OCI-LY7 (cell line): ENCODE data around the gene SERGEF. TPM values are rescaled to one million over a fixed set of nuclear protein-coding genes. Genes with fewer than 3 reads are reported as not detected.

Experiments used
- BruUV-seq: library from RNA; stranded (reverse); fragments of 400-500 nt; replicated peaks from 2 replicates; lab custom pipeline; 2021; lab: Mats Ljungman, UMichigan
- CTCF ChIA-PET: fragments of 300-600 bp; sonication (Branson Sonifier 250); formaldehyde crosslinking; loops from one replicate; lab custom pipeline; 2022; ENCODE audit warnings: antibody characterized with exemption; ENCODE audit not compliant: unreplicated experiment; lab: Charles Lee
- POLR2A ChIA-PET: fragments of 300-600 bp; sonication (Branson Sonifier 250); formaldehyde crosslinking; loops from one replicate; lab custom pipeline; 2022; ENCODE audit warnings: antibody characterized with exemption; lab: Charles Lee
- DNase-seq: peaks from one replicate; pipeline ENCODE4 v3.0.0-alpha.2; 2015; ENCODE audit warnings: low spot score
- H2AFZ ChIP-seq: fragments of 200-600 bp; sonication (generic), shearing (Covaris generic); 2 replicates; pipeline ENCODE4 v1.6.1; 2014; ENCODE audit warnings: mild to moderate bottlenecking, antibody characterized with exemption, low read length, moderate library complexity
- H3K27ac ChIP-seq: fragments of 200-600 bp; sonication (generic); 2 replicates; pipeline ENCODE4 v1.5.1; 2014; ENCODE audit warnings: mixed run types, low read depth, mild to moderate bottlenecking, moderate library complexity, low read length, inconsistent platforms; ENCODE audit not compliant: poor library complexity, severe bottlenecking
- H3K36me3 ChIP-seq: fragments of 200-600 bp; sonication (generic); 2 replicates; pipeline ENCODE4 v1.6.1; 2014; ENCODE audit warnings: mild to moderate bottlenecking, antibody characterized with exemption, low read length, moderate library complexity, mixed read lengths; ENCODE audit not compliant: insufficient read depth
- H3K4me1 ChIP-seq: fragments of 200-600 bp; sonication (generic); 2 replicates; pipeline ENCODE4 v1.5.1; 2014; ENCODE audit warnings: mild to moderate bottlenecking, low read length; ENCODE audit not compliant: insufficient read depth, poor library complexity, severe bottlenecking
- H3K4me2 ChIP-seq: fragments of 200-600 bp; sonication (generic); 2 replicates; pipeline ENCODE4 v1.6.1; 2014; ENCODE audit warnings: mild to moderate bottlenecking, low read length
- H3K4me3 ChIP-seq: fragments of 200-600 bp; sonication (generic); 2 replicates; pipeline ENCODE4 v1.5.1; 2014; ENCODE audit warnings: mild to moderate bottlenecking, low read depth, low read length; ENCODE audit not compliant: poor library complexity, severe bottlenecking
- H3K79me2 ChIP-seq: fragments of 200-600 bp; sonication (generic); 2 replicates; pipeline ENCODE4 v1.6.1; 2016; ENCODE audit warnings: low read depth, mild to moderate bottlenecking, low read length, moderate library complexity, mixed read lengths; ENCODE audit not compliant: insufficient read depth
- H3K9me2 ChIP-seq: fragments of 200-600 bp; sonication (generic); 2 replicates; pipeline ENCODE4 v1.6.1; 2016; ENCODE audit warnings: mild to moderate bottlenecking, low read length, mixed read lengths; ENCODE audit not compliant: insufficient read depth
- H3K9me3 ChIP-seq: fragments of 200-600 bp; sonication (generic); 2 replicates; pipeline ENCODE4 v1.6.1; 2014; ENCODE audit warnings: mild to moderate bottlenecking, mixed run types, low read length, mixed read lengths
- H4K20me1 ChIP-seq: fragments of 200-600 bp; sonication (generic); 2 replicates; pipeline ENCODE4 v1.6.1; 2014; ENCODE audit warnings: mild to moderate bottlenecking, antibody characterized with exemption, low read length, moderate library complexity, mixed read lengths; ENCODE audit not compliant: insufficient read depth
- EZH2phosphoT487 ChIP-seq: fragments of 200-600 bp; sonication (generic); IDR thresholded peaks from 2 replicates; pipeline ENCODE4 v1.6.1; 2018; ENCODE audit warnings: low read depth, borderline replicate concordance, mild to moderate bottlenecking, mixed run types, antibody characterized with exemption, low read length, moderate library complexity, mixed read lengths
- intact Hi-C: fragments of 100-400 bp; cut with micrococcal nuclease; formaldehyde crosslinking; loops from one replicate; pipeline ENCODE4 v1.10.0; 2022; ENCODE audit not compliant: unreplicated experiment
- total RNA-seq, 2 experiments: library from RNA; depleted of rRNA in 1 of 2; stranded (reverse); fragments of >200 nt in 1 of 2; shearing (Covaris generic) in 1 of 2; gene quantifications; 2 replicates each; pipeline ENCODE4 v1.2.3, GENCODE V29; 2014 to 2022
- TF ChIP-seq, protein P1 (sequence below): fragments of 200-600 bp; sonication (generic); conservative IDR thresholded peaks from 2 replicates; pipeline ENCODE4 v1.5.1; 2014; ENCODE audit warnings: mild to moderate bottlenecking, antibody characterized with exemption, low read length, moderate library complexity, mixed read lengths

Gene SERGEF
- total RNA-seq, 2 experiments from 2014 or later = 35.4 to 42.2 TPM

- CTCF ChIA-PET = no interaction called here
Observed at GRCh38 chr11:17773674-17774073, 239.2 kb downstream of the SERGEF start.

GRCh38 chr11:17772704-17773600, 239.9 kb downstream of the SERGEF start:
- DNase-seq = no peak
- Histone ChIP-seq H2AFZ (no peak overlapping the region), H3K4me2 (no peak overlapping the region), H3K9me2 (no peaks in the 10 kb centered on the region), H3K9me3 (no peaks in the 10 kb centered on the region), H3K4me1 (no peaks in the 10 kb centered on the region), H3K4me3 (no peak overlapping the region), H3K27ac (no peak overlapping the region), H4K20me1 (no peaks in the 10 kb centered on the region), H3K36me3 (no peaks in the 10 kb centered on the region), H3K79me2 (no peaks in the 10 kb centered on the region)
- POLR2A ChIA-PET = no interaction called here
- no TSS peak for BruUV-seq
- no peak for TF ChIP-seq EZH2phosphoT487
- TF ChIP-seq, protein P1, sequence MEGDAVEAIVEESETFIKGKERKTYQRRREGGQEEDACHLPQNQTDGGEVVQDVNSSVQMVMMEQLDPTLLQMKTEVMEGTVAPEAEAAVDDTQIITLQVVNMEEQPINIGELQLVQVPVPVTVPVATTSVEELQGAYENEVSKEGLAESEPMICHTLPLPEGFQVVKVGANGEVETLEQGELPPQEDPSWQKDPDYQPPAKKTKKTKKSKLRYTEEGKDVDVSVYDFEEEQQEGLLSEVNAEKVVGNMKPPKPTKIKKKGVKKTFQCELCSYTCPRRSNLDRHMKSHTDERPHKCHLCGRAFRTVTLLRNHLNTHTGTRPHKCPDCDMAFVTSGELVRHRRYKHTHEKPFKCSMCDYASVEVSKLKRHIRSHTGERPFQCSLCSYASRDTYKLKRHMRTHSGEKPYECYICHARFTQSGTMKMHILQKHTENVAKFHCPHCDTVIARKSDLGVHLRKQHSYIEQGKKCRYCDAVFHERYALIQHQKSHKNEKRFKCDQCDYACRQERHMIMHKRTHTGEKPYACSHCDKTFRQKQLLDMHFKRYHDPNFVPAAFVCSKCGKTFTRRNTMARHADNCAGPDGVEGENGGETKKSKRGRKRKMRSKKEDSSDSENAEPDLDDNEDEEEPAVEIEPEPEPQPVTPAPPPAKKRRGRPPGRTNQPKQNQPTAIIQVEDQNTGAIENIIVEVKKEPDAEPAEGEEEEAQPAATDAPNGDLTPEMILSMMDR = no peak
- CTCF ChIA-PET = interaction anchor here (0.6 kb wide), 1 partner anchor 203 kb away, joined by 4 read pairs; no protein-coding TSS in a partner anchor
- intact Hi-C loops = no loop called here

More at GRCh38 chr11:17773674-17774073, 239.2 kb downstream of the SERGEF start:
- intact Hi-C loops = no loop called here
- POLR2A ChIA-PET = no interaction called here
- H3K4me3 ChIP-seq = no peak overlapping the region
- DNase-seq = no peak
- no peaks in the 10 kb centered on the region for H3K4me1 ChIP-seq
- BruUV-seq = no TSS peak
- H4K20me1 ChIP-seq = no peaks in the 10 kb centered on the region
- TF ChIP-seq EZH2phosphoT487 = no peak
- TF ChIP-seq, protein P1 = no peak
- no peaks in the 10 kb centered on the region for H3K9me2 ChIP-seq
- H3K9me3 ChIP-seq = no peaks in the 10 kb centered on the region
- H3K27ac ChIP-seq = no peak overlapping the region
- no peak overlapping the region for H3K4me2 ChIP-seq
- H3K36me3 ChIP-seq = no peaks in the 10 kb centered on the region
- no peak overlapping the region for H2AFZ ChIP-seq
- no peaks in the 10 kb centered on the region for H3K79me2 ChIP-seq
